WTC11 (cell line): ENCODE results near the gene SPOCK1. TPM values are rescaled to one million over a fixed set of nuclear protein-coding genes. Genes with fewer than 3 reads are reported as not detected.

ENCODE experiments used
- ATAC-seq: fragments of 200-7000 bp; cut with Tn5 transposase; 2 replicates; pipeline ENCODE4 v1.10.0; 2021; ENCODE audit warnings: mild to moderate bottlenecking, moderate library complexity
- CTCF ChIA-PET: fragments of 300-600 bp; sonication (Branson Sonifier 250); formaldehyde crosslinking; loops from one replicate; lab custom pipeline; 2021; ENCODE audit warnings: antibody characterized with exemption; lab: Charles Lee
- POLR2A ChIA-PET: fragments of 350-600 bp; sonication (Branson Sonifier 250); formaldehyde crosslinking; loops from one replicate; lab custom pipeline; 2021; ENCODE audit warnings: antibody characterized with exemption; lab: Charles Lee
- DNase-seq: peaks from one replicate; pipeline ENCODE4 v3.0.0; 2021; ENCODE audit warnings: low spot score
- H3K27ac Mint-ChIP-seq: 2 replicates; pipeline ENCODE4 v1.8.0; 2021; ENCODE audit warnings: mixed read lengths
- H3K27me3 Mint-ChIP-seq: 2 replicates; pipeline ENCODE4 v1.8.0; 2021; ENCODE audit warnings: low read depth, mild to moderate bottlenecking, moderate library complexity, mixed read lengths
- H3K36me3 Mint-ChIP-seq: 2 replicates; pipeline ENCODE4 v1.8.0; 2021; ENCODE audit warnings: mixed read lengths
- H3K4me1 Mint-ChIP-seq: 2 replicates; pipeline ENCODE4 v1.8.0; 2022; ENCODE audit warnings: mixed read lengths
- H3K4me3 Mint-ChIP-seq: 2 replicates; pipeline ENCODE4 v1.8.0; 2021; ENCODE audit warnings: mild to moderate bottlenecking, moderate library complexity, mixed read lengths
- H3K9me3 Mint-ChIP-seq: 2 replicates; pipeline ENCODE4 v1.8.0; 2021; ENCODE audit warnings: mixed read lengths
- EMX1 ChIP-seq: fragments of 250-450 bp; sonication (Bioruptor Pico); IDR thresholded peaks from 2 replicates; pipeline ENCODE4 v1.8.0; 2021; ENCODE audit warnings: mild to moderate bottlenecking
- ETV6 ChIP-seq: sonication (generic); formaldehyde crosslinking; IDR thresholded peaks from 2 replicates; pipeline ENCODE4 v1.8.1; 2022; ENCODE audit warnings: mild to moderate bottlenecking, missing genetic modification reagents
- FOXP1 ChIP-seq: sonication (generic); formaldehyde crosslinking; IDR thresholded peaks from 2 replicates; pipeline ENCODE4 v1.8.0; 2022; ENCODE audit warnings: missing genetic modification reagents, mild to moderate bottlenecking, moderate library complexity, borderline replicate concordance
- GRHL2 ChIP-seq: fragments of 250-450 bp; sonication (Bioruptor Pico); IDR thresholded peaks from 2 replicates; pipeline ENCODE4 v1.8.0; 2022; ENCODE audit warnings: mild to moderate bottlenecking, moderate library complexity; ENCODE audit not compliant: insufficient replicate concordance, severe bottlenecking
- IRF2 ChIP-seq: sonication (generic); formaldehyde crosslinking; IDR thresholded peaks from 2 replicates; pipeline ENCODE4 v1.8.0; 2022; ENCODE audit warnings: low read depth, missing genetic modification reagents, borderline replicate concordance
- JUN ChIP-seq: sonication (generic); formaldehyde crosslinking; IDR thresholded peaks from 2 replicates; pipeline ENCODE4 v1.8.0; 2023; ENCODE audit warnings: mild to moderate bottlenecking, missing genetic modification reagents
- MXD4 ChIP-seq: fragments of 250-450 bp; sonication (Bioruptor Pico); IDR thresholded peaks from 2 replicates; pipeline ENCODE4 v1.8.0; 2021; ENCODE audit warnings: mild to moderate bottlenecking, moderate library complexity, borderline replicate concordance
- MYBL2 ChIP-seq: sonication (generic); formaldehyde crosslinking; IDR thresholded peaks from 2 replicates; pipeline ENCODE4 v1.8.1; 2023; ENCODE audit warnings: mild to moderate bottlenecking, moderate library complexity, missing genetic modification reagents
- NFATC4 ChIP-seq: fragments of 250-450 bp; sonication (Bioruptor Pico); IDR thresholded peaks from 2 replicates; pipeline ENCODE4 v1.9.0; 2021; ENCODE audit warnings: mild to moderate bottlenecking
- NFYB ChIP-seq: sonication (generic); formaldehyde crosslinking; conservative IDR thresholded peaks from 2 replicates; pipeline ENCODE4 v1.8.0; 2022; ENCODE audit warnings: low read depth, missing genetic modification reagents
- NR3C1 ChIP-seq: sonication (generic); formaldehyde crosslinking; conservative IDR thresholded peaks from 2 replicates; pipeline ENCODE4 v1.8.1; 2023; ENCODE audit warnings: low read depth, mild to moderate bottlenecking, missing genetic modification reagents
- SP1 ChIP-seq: sonication (generic); formaldehyde crosslinking; conservative IDR thresholded peaks from 2 replicates; pipeline ENCODE4 v1.8.1; 2022; ENCODE audit warnings: missing genetic modification reagents
- TCF7 ChIP-seq: sonication (generic); formaldehyde crosslinking; IDR thresholded peaks from 2 replicates; pipeline ENCODE4 v1.8.0; 2022; ENCODE audit warnings: mild to moderate bottlenecking, low read depth, missing genetic modification reagents, moderate library complexity
- ZNF232 ChIP-seq: sonication (generic); formaldehyde crosslinking; IDR thresholded peaks from 2 replicates; pipeline ENCODE4 v1.8.0; 2022; ENCODE audit warnings: mild to moderate bottlenecking, missing genetic modification reagents
- ZNF317 ChIP-seq: sonication (generic); formaldehyde crosslinking; IDR thresholded peaks from 2 replicates; pipeline ENCODE4 v1.8.1; 2023; ENCODE audit warnings: low read depth, mild to moderate bottlenecking, moderate library complexity, missing genetic modification reagents, borderline replicate concordance
- total RNA-seq: library from RNA; stranded (reverse); gene quantifications from 3 replicates; pipeline ENCODE4 v1.2.3, GENCODE V29; 2021
- TF ChIP-seq, protein P1 (sequence below): fragments of 250-450 bp; sonication (Bioruptor Pico); conservative IDR thresholded peaks from 2 replicates; pipeline ENCODE4 v1.9.0; 2021; ENCODE audit warnings: mild to moderate bottlenecking
- TF ChIP-seq, protein P2 (sequence below): fragments of 250-450 bp; sonication (Bioruptor Pico); IDR thresholded peaks from 2 replicates; pipeline ENCODE4 v1.9.0; 2021; ENCODE audit warnings: moderate library complexity, mild to moderate bottlenecking, inconsistent platforms, borderline replicate concordance
- TF ChIP-seq, protein P3 (sequence below): fragments of 250-450 bp; sonication (Bioruptor Pico); IDR thresholded peaks from 2 replicates; pipeline ENCODE4 v1.9.0; 2021; ENCODE audit warnings: mild to moderate bottlenecking, borderline replicate concordance
- TF ChIP-seq, protein P4 (sequence below): sonication (generic); formaldehyde crosslinking; IDR thresholded peaks from 2 replicates; pipeline ENCODE4 v1.8.0; 2022; ENCODE audit warnings: mild to moderate bottlenecking, missing genetic modification reagents

SPOCK1 gene
- total RNA-seq, 1 experiment from 2014 or later, result 15.2 TPM

DNA sequence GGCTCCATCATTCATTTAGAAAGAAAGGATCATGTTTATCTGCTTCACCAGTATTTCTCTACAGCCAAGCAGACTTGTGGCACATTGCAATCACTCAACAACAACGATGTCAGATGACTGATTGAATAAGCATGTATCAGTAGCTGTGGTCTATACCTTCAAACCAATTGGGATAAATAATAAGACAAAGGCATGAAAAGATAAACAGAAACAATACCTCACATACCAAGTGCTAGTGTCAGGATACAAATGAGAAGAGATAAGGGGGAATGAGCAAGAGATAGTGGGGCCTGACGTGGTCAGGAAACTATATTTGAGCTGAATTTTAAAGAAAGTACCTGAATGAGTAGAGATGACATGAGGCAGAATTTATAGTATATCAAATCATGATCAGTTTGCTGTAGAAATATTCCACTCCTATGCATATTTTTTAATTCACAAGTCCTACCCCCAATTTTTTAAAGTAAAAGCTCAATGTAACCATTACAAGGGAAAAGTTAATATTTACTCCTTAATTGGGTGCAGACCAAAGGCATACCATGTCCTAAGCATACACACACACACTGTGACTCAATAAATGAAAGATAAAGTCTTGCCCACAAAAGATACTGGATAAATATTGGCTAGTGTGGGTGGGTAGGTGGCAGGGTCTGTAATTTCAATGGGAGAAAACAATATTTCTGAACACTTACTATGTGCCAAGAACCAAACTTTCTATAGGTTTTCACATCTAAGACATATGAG lies 284.5 kb downstream of the SPOCK1 start (continued):
- TF ChIP-seq, protein P1, sequence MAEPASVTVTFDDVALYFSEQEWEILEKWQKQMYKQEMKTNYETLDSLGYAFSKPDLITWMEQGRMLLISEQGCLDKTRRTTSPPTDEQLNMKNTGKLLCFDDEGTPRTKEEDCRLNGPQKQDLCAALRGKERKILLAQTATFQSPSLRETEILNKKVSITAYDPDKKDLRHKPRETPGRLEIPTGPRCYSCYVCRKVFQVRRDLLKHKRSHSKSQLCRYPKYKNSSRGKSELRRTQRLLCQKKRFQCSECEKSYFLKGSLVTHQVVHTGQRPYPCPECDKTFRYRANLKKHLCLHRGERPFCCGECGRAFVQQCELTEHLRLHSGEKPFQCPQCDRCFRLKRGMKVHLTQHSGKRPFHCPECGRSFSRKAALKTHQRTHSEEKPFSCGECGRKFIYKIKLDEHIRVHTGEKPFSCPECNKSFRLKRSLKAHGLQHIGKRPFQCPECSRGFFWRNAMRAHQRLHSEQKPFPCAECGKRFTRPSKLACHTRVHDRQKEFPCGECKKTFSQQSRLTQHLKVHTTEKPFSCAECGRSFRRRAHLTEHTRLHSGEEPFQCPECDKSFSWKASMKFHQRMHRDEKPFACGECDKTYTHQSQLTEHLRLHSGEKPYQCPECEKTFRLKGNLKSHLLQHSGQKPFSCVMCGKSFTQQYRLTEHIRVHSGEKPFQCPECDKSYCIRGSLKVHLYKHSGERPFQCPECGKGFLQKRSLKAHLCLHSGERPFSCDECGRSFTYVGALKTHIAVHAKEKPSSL (CRISPR knock-in tag), result no peak
- TF ChIP-seq NR3C1, result no peak
- no peak for TF ChIP-seq NFATC4
- TF ChIP-seq ETV6 (CRISPR knock-in tag), result no peak
- TF ChIP-seq, protein P2, sequence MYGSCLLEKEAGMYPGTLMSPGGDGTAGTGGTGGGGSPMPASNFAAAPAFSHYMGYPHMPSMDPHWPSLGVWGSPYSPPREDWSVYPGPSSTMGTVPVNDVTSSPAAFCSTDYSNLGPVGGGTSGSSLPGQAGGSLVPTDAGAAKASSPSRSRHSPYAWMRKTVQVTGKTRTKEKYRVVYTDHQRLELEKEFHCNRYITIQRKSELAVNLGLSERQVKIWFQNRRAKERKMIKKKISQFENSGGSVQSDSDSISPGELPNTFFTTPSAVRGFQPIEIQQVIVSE (CRISPR knock-in tag), result no peak

DNA sequence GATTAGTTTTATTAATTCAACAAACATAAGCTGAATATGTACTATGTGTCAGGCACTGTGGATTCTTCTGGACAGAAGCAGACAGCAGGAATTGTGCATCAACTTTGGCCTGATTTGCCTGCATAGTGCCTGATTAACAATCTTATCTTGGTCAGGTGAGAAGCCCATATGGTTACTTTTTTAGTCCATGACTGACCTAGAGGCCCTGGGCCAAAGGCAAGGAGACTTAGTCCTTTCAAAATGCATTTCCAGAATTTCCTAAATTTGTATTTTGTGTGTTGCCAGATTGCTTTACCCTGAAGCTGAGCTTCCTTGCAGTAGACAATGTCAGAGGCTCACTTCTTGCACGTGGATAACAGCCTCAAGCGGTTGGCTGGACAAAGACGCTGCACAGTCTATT lies 286.7 kb downstream of the SPOCK1 start:
- H3K9me3 Mint-ChIP-seq, result no peaks in the 10 kb centered on the region
- ATAC-seq (no peak), DNase-seq (no peak)
- no peaks in the 10 kb centered on the region for H3K27me3 Mint-ChIP-seq
- no peaks in the 10 kb centered on the region for H3K4me1 Mint-ChIP-seq
- no peak overlapping the region for H3K4me3 Mint-ChIP-seq
- TF ChIP-seq NR3C1 (no peak), NFATC4 (no peak), EMX1 (CRISPR knock-in tag) (no peak), MYBL2 (CRISPR knock-in tag) (no peak), TCF7 (CRISPR knock-in tag) (no peak), JUN (CRISPR knock-in tag) (no peak), FOXP1 (no peak)
- TF ChIP-seq, protein P3, sequence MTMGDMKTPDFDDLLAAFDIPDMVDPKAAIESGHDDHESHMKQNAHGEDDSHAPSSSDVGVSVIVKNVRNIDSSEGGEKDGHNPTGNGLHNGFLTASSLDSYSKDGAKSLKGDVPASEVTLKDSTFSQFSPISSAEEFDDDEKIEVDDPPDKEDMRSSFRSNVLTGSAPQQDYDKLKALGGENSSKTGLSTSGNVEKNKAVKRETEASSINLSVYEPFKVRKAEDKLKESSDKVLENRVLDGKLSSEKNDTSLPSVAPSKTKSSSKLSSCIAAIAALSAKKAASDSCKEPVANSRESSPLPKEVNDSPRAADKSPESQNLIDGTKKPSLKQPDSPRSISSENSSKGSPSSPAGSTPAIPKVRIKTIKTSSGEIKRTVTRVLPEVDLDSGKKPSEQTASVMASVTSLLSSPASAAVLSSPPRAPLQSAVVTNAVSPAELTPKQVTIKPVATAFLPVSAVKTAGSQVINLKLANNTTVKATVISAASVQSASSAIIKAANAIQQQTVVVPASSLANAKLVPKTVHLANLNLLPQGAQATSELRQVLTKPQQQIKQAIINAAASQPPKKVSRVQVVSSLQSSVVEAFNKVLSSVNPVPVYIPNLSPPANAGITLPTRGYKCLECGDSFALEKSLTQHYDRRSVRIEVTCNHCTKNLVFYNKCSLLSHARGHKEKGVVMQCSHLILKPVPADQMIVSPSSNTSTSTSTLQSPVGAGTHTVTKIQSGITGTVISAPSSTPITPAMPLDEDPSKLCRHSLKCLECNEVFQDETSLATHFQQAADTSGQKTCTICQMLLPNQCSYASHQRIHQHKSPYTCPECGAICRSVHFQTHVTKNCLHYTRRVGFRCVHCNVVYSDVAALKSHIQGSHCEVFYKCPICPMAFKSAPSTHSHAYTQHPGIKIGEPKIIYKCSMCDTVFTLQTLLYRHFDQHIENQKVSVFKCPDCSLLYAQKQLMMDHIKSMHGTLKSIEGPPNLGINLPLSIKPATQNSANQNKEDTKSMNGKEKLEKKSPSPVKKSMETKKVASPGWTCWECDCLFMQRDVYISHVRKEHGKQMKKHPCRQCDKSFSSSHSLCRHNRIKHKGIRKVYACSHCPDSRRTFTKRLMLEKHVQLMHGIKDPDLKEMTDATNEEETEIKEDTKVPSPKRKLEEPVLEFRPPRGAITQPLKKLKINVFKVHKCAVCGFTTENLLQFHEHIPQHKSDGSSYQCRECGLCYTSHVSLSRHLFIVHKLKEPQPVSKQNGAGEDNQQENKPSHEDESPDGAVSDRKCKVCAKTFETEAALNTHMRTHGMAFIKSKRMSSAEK (CRISPR knock-in tag), result no peak
- ChIA-PET POLR2A (no interaction called here), CTCF (no interaction called here)
- no peak overlapping the region for H3K27ac Mint-ChIP-seq
- no peaks in the 10 kb centered on the region for H3K36me3 Mint-ChIP-seq

DNA sequence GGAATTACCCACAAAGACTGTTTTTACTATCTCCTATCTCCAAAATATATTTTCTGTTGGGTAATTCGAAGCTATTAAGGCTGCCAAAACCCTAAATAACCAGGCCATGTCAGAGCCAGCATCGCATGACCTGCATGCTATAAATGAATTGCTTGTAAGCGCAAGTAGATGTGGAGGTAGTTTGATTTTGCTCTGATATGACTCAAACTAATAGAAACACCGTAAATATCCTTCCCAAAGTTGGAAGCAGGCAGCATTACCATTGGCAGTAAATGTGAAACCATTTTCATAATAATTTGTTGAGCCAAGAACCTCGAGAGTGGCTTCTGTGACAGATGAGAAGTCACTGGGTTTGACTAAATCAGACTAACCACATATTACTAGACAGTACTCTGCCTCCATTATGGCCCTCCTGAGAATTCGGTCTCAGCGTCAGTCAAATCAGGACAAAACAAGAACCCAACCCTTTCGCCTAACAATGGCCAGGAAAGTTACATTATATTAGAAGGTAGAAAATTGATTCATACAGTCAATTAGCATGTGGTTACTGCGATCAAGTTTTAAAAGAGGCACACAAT lies 289.8 kb downstream of the SPOCK1 start:
- TF ChIP-seq GRHL2 (CRISPR knock-in tag), result no peak
- TF ChIP-seq, protein P2 (CRISPR knock-in tag), result no peak
- TF ChIP-seq NFYB (CRISPR knock-in tag), result no peak
- no peak for TF ChIP-seq JUN (CRISPR knock-in tag)
- TF ChIP-seq ZNF232 (CRISPR knock-in tag), result no peak
- no peak for TF ChIP-seq SP1 (CRISPR knock-in tag)
- TF ChIP-seq ZNF317 (CRISPR knock-in tag), result no peak
- no peak for TF ChIP-seq IRF2 (CRISPR knock-in tag)
- no peak for TF ChIP-seq MXD4 (CRISPR knock-in tag)
- TF ChIP-seq, protein P4, sequence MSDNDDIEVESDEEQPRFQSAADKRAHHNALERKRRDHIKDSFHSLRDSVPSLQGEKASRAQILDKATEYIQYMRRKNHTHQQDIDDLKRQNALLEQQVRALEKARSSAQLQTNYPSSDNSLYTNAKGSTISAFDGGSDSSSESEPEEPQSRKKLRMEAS (CRISPR knock-in tag), result no peak
- CTCF ChIA-PET, result no interaction called here
- DNase-seq, result no peak
- no peaks in the 10 kb centered on the region for H3K36me3 Mint-ChIP-seq
- no peak overlapping the region for H3K27ac Mint-ChIP-seq
- peaks cover 18% of the 10 kb centered on the region for H3K4me1 Mint-ChIP-seq
- ATAC-seq, result no peak
- POLR2A ChIA-PET, result no interaction called here
- no peak overlapping the region for H3K4me3 Mint-ChIP-seq
- H3K9me3 Mint-ChIP-seq, result no peaks in the 10 kb centered on the region
- peaks cover 3% of the 10 kb centered on the region; the same call in 1 of the 2 replicates for H3K27me3 Mint-ChIP-seq
